Measurements from ENCODE around the gene USP1. TPM values are rescaled to one million over a fixed set of nuclear protein-coding genes. Genes with fewer than 3 reads are reported as not detected.

The USP1 gene
- total RNA-seq, 2 experiments from 2014 or later = 26.2 to 28.3 TPM

- Histone ChIP-seq H3K9me3 (ENCODE audit: control insufficient read depth in 1 of 2, insufficient read depth in 1 of 2, low read length in 2 of 2) (no peaks in the 10 kb centered on the region), H3K27ac (ENCODE audit: low read depth in 1 of 2, low read length in 2 of 2) (no peak overlapping the region), H3K4me1 (ENCODE audit: insufficient read depth, low read length) (no peaks in the 10 kb centered on the region), H3K27me3 (ENCODE audit: control insufficient read depth in 1 of 2, insufficient read depth in 2 of 2, low read length in 2 of 2) (no peaks in the 10 kb centered on the region), H3K36me3 (ENCODE audit: insufficient read depth, low read length) (no peaks in the 10 kb centered on the region), H3K4me3 (ENCODE audit: low read length) (no peak overlapping the region)
- TF ChIP-seq, protein P1, sequence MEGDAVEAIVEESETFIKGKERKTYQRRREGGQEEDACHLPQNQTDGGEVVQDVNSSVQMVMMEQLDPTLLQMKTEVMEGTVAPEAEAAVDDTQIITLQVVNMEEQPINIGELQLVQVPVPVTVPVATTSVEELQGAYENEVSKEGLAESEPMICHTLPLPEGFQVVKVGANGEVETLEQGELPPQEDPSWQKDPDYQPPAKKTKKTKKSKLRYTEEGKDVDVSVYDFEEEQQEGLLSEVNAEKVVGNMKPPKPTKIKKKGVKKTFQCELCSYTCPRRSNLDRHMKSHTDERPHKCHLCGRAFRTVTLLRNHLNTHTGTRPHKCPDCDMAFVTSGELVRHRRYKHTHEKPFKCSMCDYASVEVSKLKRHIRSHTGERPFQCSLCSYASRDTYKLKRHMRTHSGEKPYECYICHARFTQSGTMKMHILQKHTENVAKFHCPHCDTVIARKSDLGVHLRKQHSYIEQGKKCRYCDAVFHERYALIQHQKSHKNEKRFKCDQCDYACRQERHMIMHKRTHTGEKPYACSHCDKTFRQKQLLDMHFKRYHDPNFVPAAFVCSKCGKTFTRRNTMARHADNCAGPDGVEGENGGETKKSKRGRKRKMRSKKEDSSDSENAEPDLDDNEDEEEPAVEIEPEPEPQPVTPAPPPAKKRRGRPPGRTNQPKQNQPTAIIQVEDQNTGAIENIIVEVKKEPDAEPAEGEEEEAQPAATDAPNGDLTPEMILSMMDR (IDR thresholded peaks at IDR 0.05) = no peak
- DNase-seq (no peak), ATAC-seq (ENCODE audit: poor library complexity) (no peak)
- H3K27ac Mint-ChIP-seq = no peak overlapping the region
- H3K27me3 Mint-ChIP-seq = no peaks in the 10 kb centered on the region
- no peak overlapping the region for H3K4me3 Mint-ChIP-seq
- no peaks in the 10 kb centered on the region for H3K9me3 Mint-ChIP-seq
- intact Hi-C loops (cut with DNase I, micrococcal nuclease) = no loop called here
- H3K36me3 Mint-ChIP-seq (ENCODE audit: low read depth) = peaks cover 10% of the 10 kb centered on the region
- POLR2A ChIA-PET = no interaction called here
- CTCF ChIA-PET = no interaction called here
- H3K4me1 Mint-ChIP-seq (ENCODE audit: low read depth) = no peaks in the 10 kb centered on the region
Observed at GRCh38 chr1:62481681-62482080, 44.8 kb downstream of the USP1 start.

GRCh38 chr1:62484824-62485468 is 48.1 kb downstream of the USP1 start:
- ChIA-PET POLR2A (no interaction called here), CTCF (no interaction called here)
- Histone ChIP-seq H3K27ac (ENCODE audit: low read depth in 1 of 2, low read length in 2 of 2) (no peak overlapping the region), H3K4me3 (ENCODE audit: low read length) (no peak overlapping the region), H3K4me1 (ENCODE audit: insufficient read depth, low read length) (no peaks in the 10 kb centered on the region), H3K36me3 (ENCODE audit: insufficient read depth, low read length) (no peaks in the 10 kb centered on the region), H3K27me3 (ENCODE audit: control insufficient read depth in 1 of 2, insufficient read depth in 2 of 2, low read length in 2 of 2) (no peaks in the 10 kb centered on the region), H3K9me3 (ENCODE audit: control insufficient read depth in 1 of 2, insufficient read depth in 1 of 2, low read length in 2 of 2) (no peaks in the 10 kb centered on the region)
- Mint-ChIP-seq H3K36me3 (ENCODE audit: low read depth) (peaks cover 14% of the 10 kb centered on the region), H3K4me3 (no peak overlapping the region), H3K27me3 (no peaks in the 10 kb centered on the region), H3K4me1 (ENCODE audit: low read depth) (no peaks in the 10 kb centered on the region), H3K9me3 (no peaks in the 10 kb centered on the region), H3K27ac (no peak overlapping the region)
- TF ChIP-seq, protein P1 (IDR thresholded peaks at IDR 0.05) = no peak
- no peak for ATAC-seq (ENCODE audit: poor library complexity)
- no peak for DNase-seq
- intact Hi-C loops (cut with DNase I, micrococcal nuclease) = no loop called here

DNA sequence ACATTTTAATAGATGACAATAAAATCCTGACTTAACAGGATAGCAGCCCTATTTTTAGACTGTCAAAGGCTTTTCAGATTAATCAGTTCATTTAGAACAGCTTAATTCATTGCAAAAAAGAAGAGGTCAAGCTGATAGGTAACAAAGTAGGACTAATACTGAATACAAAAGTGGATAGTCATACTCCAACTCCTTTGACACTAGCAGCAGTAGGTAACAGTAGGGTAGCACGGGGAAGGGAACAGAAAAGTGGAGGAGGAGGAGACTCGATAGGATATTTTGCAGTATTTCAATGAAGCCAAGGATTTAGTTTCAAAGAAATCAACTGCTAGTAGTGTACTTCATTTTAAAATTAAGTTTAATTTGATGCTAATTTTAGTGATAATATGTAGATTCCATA is 51.1 kb downstream of the USP1 start:
- H3K4me3 ChIP-seq (ENCODE audit: low read length) = no peak overlapping the region
- no peaks in the 10 kb centered on the region for H3K4me1 ChIP-seq (ENCODE audit: insufficient read depth, low read length)
- H3K27me3 Mint-ChIP-seq = no peaks in the 10 kb centered on the region
- DNase-seq (no peak), ATAC-seq (ENCODE audit: poor library complexity) (no peak)
- H3K27ac ChIP-seq (ENCODE audit: low read depth in 1 of 2, low read length in 2 of 2) = no peak overlapping the region
- TF ChIP-seq, protein P1 (IDR thresholded peaks at IDR 0.05) = no peak
- H3K9me3 ChIP-seq (ENCODE audit: control insufficient read depth in 1 of 2, insufficient read depth in 1 of 2, low read length in 2 of 2) = no peaks in the 10 kb centered on the region
- no peaks in the 10 kb centered on the region for H3K27me3 ChIP-seq (ENCODE audit: control insufficient read depth in 1 of 2, insufficient read depth in 2 of 2, low read length in 2 of 2)
- intact Hi-C loops (cut with DNase I, micrococcal nuclease) = no loop called here
- H3K4me3 Mint-ChIP-seq = no peak overlapping the region
- peaks cover 30% of the 10 kb centered on the region for H3K36me3 Mint-ChIP-seq (ENCODE audit: low read depth)
- POLR2A ChIA-PET = no interaction called here
- H3K4me1 Mint-ChIP-seq (ENCODE audit: low read depth) = no peaks in the 10 kb centered on the region
- no peaks in the 10 kb centered on the region for H3K9me3 Mint-ChIP-seq
- CTCF ChIA-PET = interaction anchor here (1.1 kb wide), 1 partner anchor 323 kb away, joined by 3 read pairs; no protein-coding TSS in a partner anchor
- H3K36me3 ChIP-seq (ENCODE audit: insufficient read depth, low read length) = no peaks in the 10 kb centered on the region
- H3K27ac Mint-ChIP-seq = no peak overlapping the region
